Endothelial cell of umbilical vein (primary cell): ENCODE results near the gene TUBD1. TPM values are rescaled to one million over a fixed set of nuclear protein-coding genes. Genes with fewer than 3 reads are reported as not detected.
A peak's percentile ranks its signal among the peaks of the same experiment; 100 is the strongest.

Experiments used
- BruUV-seq: library from RNA; stranded (reverse); fragments of 400-500 nt; replicated peaks from 2 replicates; lab custom pipeline; 2021; lab: Mats Ljungman, UMichigan
- CTCF ChIA-PET: fragments of 300-600, 350-600 bp; sonication (Branson Sonifier 250); formaldehyde crosslinking; loops from one replicate; lab custom pipeline; 2021; ENCODE audit warnings: antibody characterized with exemption, inconsistent platforms; lab: Charles Lee
- POLR2A ChIA-PET: fragments of 300-600, 350-600 bp; sonication (Branson Sonifier 250); formaldehyde crosslinking; loops from one replicate; lab custom pipeline; 2021; ENCODE audit warnings: antibody characterized with exemption, inconsistent platforms; lab: Charles Lee
- DNase-seq: peaks from one replicate; pipeline ENCODE4 v3.0.0-alpha.2; 2011; ENCODE audit warnings: low read depth, low spot score
- FAIRE-seq: peaks from 2 replicates; lab custom pipeline; 2011; peaks lifted over from hg19 to GRCh38; lab: Jason Lieb, UNC
- H2AFZ ChIP-seq: 2 replicates; pipeline ENCODE4 v1.6.0; 2012; ENCODE audit warnings: low read depth, low read length, control low read depth, inconsistent platforms
- H3K27ac ChIP-seq: 2 replicates; pipeline ENCODE4 v1.5.1; 2011; ENCODE audit warnings: low read depth, mild to moderate bottlenecking, control low read depth, low read length, moderate library complexity; ENCODE audit not compliant: insufficient read depth
- H3K27me3 ChIP-seq, 2 experiments: 2 replicates each; pipeline versions ENCODE4 v1.6.0 to v1.6.1; 2011; ENCODE audit warnings: low read length in 2 of 2, mixed read lengths in 1 of 2; ENCODE audit not compliant: control insufficient read depth in 2 of 2, insufficient read depth in 2 of 2
- H3K36me3 ChIP-seq, 2 experiments: 2 replicates in 1 of 2; 3 replicates in 1 of 2; pipeline ENCODE4 v1.5.1; 2011; ENCODE audit warnings: low read length in 2 of 2, mild to moderate bottlenecking in 1 of 2, moderate library complexity in 1 of 2; ENCODE audit not compliant: control insufficient read depth in 2 of 2, insufficient read depth in 2 of 2; ENCODE audit errors: extremely low read depth in 1 of 2
- H3K4me1 ChIP-seq: 3 replicates; pipeline ENCODE4 v1.5.1; 2011; ENCODE audit warnings: mild to moderate bottlenecking, low read length; ENCODE audit not compliant: control insufficient read depth, insufficient read depth; ENCODE audit errors: extremely low read depth
- H3K4me2 ChIP-seq: 2 replicates; pipeline ENCODE4 v1.6.1; 2011; ENCODE audit warnings: low read length, control low read depth, mixed read lengths; ENCODE audit not compliant: insufficient read depth
- H3K4me3 ChIP-seq, 3 experiments: fragments of 200-600 bp in 1 of 3; sonication (generic), shearing (Covaris generic) in 1 of 3; replicated peaks in 1 of 3; 2 replicates each; pipeline ENCODE4 v1.5.1; 2011 to 2016; ENCODE audit warnings: control low read depth in 3 of 3, low read length in 3 of 3, mild to moderate bottlenecking in 2 of 3, inconsistent platforms in 1 of 3, low read depth in 1 of 3, moderate library complexity in 1 of 3; ENCODE audit not compliant: insufficient read depth in 1 of 3
- H3K79me2 ChIP-seq: 2 replicates; pipeline ENCODE4 v1.6.0; 2012; ENCODE audit warnings: low read length, inconsistent platforms; ENCODE audit not compliant: control insufficient read depth, insufficient read depth
- H3K9ac ChIP-seq: replicated peaks from 2 replicates; pipeline ENCODE3; 2011; ENCODE audit warnings: low read length, control low read depth; ENCODE audit not compliant: insufficient read depth; ENCODE audit errors: extremely low read depth
- H3K9me1 ChIP-seq: replicated peaks from 3 replicates; pipeline ENCODE4 v1.6.0; 2011; ENCODE audit warnings: mild to moderate bottlenecking, low read length; ENCODE audit not compliant: control insufficient read depth, insufficient read depth; ENCODE audit errors: extremely low read depth
- H3K9me3 ChIP-seq: replicated peaks from 2 replicates; pipeline ENCODE4 v1.5.1; 2012; ENCODE audit warnings: low read length, inconsistent platforms; ENCODE audit not compliant: control insufficient read depth, insufficient read depth
- H4K20me1 ChIP-seq: replicated peaks from 2 replicates; pipeline ENCODE3; 2011; ENCODE audit warnings: mild to moderate bottlenecking, low read length; ENCODE audit not compliant: control insufficient read depth, insufficient read depth; ENCODE audit errors: extremely low read depth
- EZH2 ChIP-seq: IDR thresholded peaks from 2 replicates; pipeline ENCODE4 v1.6.1; 2012; ENCODE audit warnings: borderline replicate concordance, low read depth, mild to moderate bottlenecking, moderate library complexity, low read length, inconsistent platforms; ENCODE audit not compliant: severe bottlenecking
- FOS ChIP-seq: IDR thresholded peaks from 2 replicates; pipeline ENCODE4 v1.6.1; 2011; ENCODE audit warnings: mild to moderate bottlenecking, low read length, moderate library complexity, borderline replicate concordance; ENCODE audit not compliant: insufficient read depth
- GATA2 ChIP-seq: IDR thresholded peaks from 2 replicates; pipeline ENCODE4 v1.7.0; 2011; ENCODE audit warnings: low read depth, mild to moderate bottlenecking, moderate library complexity, mixed read lengths, low read length; ENCODE audit not compliant: insufficient read length, insufficient read depth
- JUN ChIP-seq: IDR thresholded peaks from 2 replicates; pipeline ENCODE4 v1.6.1; 2011; ENCODE audit warnings: borderline replicate concordance, low read depth; ENCODE audit not compliant: insufficient read length, insufficient read depth
- MYC ChIP-seq: IDR thresholded peaks from one replicate; pipeline ENCODE4 v1.6.1; 2011; ENCODE audit warnings: mild to moderate bottlenecking, low read depth, low read length
- POLR2A ChIP-seq: IDR thresholded peaks from 2 replicates; pipeline ENCODE4 v1.6.1; 2012; ENCODE audit warnings: low read depth, mild to moderate bottlenecking, control low read depth, low read length
- POLR2AphosphoS5 ChIP-seq: IDR thresholded peaks from 2 replicates; pipeline ENCODE4 v1.6.1; 2012; ENCODE audit warnings: low read depth, mild to moderate bottlenecking, control low read depth, low read length, moderate library complexity; ENCODE audit not compliant: insufficient read depth
- dilution Hi-C: fragments of 300-500 bp; cut with MboI; formaldehyde crosslinking; loops from one replicate; pipeline ENCODE4 v1.15.0; 2019; ENCODE audit warnings: low sequenced_read_pairs; ENCODE audit not compliant: extremely low pct_ligation_motif_present
- intact Hi-C: fragments of 100-400 bp; cut with micrococcal nuclease; formaldehyde crosslinking; loops from one replicate; pipeline ENCODE4 v1.10.0; 2022
- polyA plus RNA-seq, 4 experiments: library from polyadenylated mRNA; depleted of rRNA in 3 of 4; stranded (reverse) in 3 of 4; unstranded in 1 of 4; fragments of >200 nt; gene quantifications; 2 replicates each; pipeline versions ENCODE4 v1.2.1 to v1.2.3, GENCODE V29; 2011 to 2012; ENCODE audit warnings: missing spikeins in 1 of 4
- total RNA-seq: library from RNA; stranded (reverse); gene quantifications from 2 replicates; pipeline ENCODE4 v1.2.3, GENCODE V29; 2021
- TF ChIP-seq, protein P1 (sequence below): IDR thresholded peaks from 2 replicates; pipeline ENCODE4 v1.6.1; 2011; ENCODE audit not compliant: insufficient read depth, insufficient read length
- TF ChIP-seq, protein P2 (sequence below), 2 donors: IDR thresholded peaks; 1 replicate in 1 of 2; 2 replicates in 1 of 2; pipeline ENCODE4 v1.5.1; 2011; ENCODE audit warnings: low read length in 2 of 2, mild to moderate bottlenecking in 2 of 2, moderate library complexity in 2 of 2, control low read depth in 1 of 2, inconsistent platforms in 1 of 2, low read depth in 1 of 2; ENCODE audit not compliant: insufficient read depth in 1 of 2; ENCODE audit errors: extremely low read depth in 1 of 2

Gene TUBD1
- total and polyA plus RNA-seq, 2 donors (not counting 3 experiments of a cell fraction or from before 2014, with no cell fraction given), result 4.9 to 11.3 TPM

GRCh38 chr17:59828478-59828760 lies 64.3 kb downstream of the TUBD1 start:
- CTCF ChIA-PET, result interaction anchor here (0.6 to 4.9 kb wide), 7 partner anchors 8 to 75 kb away, joined by 3 to 31 read pairs (median 4); no protein-coding TSS in a partner anchor
- Histone ChIP-seq H2AFZ (no peak overlapping the region), H3K27me3 (no peaks in the 10 kb centered on the region), H3K4me2 (peak overlapping the region; percentile 37), H3K9me1 (no peaks in the 10 kb centered on the region), H3K9ac (peak overlapping the region; percentile 64), H3K4me1 (peaks cover 32% of the 10 kb centered on the region), H3K27ac (peak overlapping the region; percentile 97), H3K79me2 (peaks cover 8% of the 10 kb centered on the region), H3K4me3 (no peak overlapping the region), H4K20me1 (no peaks in the 10 kb centered on the region), H3K36me3 (no peaks in the 10 kb centered on the region), H3K9me3 (no peaks in the 10 kb centered on the region)
- no TSS peak for BruUV-seq
- intact Hi-C loops, result no loop called here
- FAIRE-seq (no peak), DNase-seq (no peak)
- TF ChIP-seq MYC (no peak), FOS (no peak), EZH2 (no peak), GATA2 (no peak), POLR2AphosphoS5 (no peak), JUN (no peak), POLR2A (no peak)
- TF ChIP-seq, protein P1, sequence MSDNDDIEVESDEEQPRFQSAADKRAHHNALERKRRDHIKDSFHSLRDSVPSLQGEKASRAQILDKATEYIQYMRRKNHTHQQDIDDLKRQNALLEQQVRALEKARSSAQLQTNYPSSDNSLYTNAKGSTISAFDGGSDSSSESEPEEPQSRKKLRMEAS, result no peak
- TF ChIP-seq, protein P2, sequence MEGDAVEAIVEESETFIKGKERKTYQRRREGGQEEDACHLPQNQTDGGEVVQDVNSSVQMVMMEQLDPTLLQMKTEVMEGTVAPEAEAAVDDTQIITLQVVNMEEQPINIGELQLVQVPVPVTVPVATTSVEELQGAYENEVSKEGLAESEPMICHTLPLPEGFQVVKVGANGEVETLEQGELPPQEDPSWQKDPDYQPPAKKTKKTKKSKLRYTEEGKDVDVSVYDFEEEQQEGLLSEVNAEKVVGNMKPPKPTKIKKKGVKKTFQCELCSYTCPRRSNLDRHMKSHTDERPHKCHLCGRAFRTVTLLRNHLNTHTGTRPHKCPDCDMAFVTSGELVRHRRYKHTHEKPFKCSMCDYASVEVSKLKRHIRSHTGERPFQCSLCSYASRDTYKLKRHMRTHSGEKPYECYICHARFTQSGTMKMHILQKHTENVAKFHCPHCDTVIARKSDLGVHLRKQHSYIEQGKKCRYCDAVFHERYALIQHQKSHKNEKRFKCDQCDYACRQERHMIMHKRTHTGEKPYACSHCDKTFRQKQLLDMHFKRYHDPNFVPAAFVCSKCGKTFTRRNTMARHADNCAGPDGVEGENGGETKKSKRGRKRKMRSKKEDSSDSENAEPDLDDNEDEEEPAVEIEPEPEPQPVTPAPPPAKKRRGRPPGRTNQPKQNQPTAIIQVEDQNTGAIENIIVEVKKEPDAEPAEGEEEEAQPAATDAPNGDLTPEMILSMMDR (IDR thresholded peaks at IDR 0.05; ENCODE audit: extremely low read depth in 1 of 2, insufficient read depth in 1 of 2, low read depth in 1 of 2, low read length in 2 of 2), result no peak
- POLR2A ChIA-PET, result interaction anchor here (0.7 to 1.4 kb wide), 3 partner anchors 9 to 68 kb away, joined by 3 to 12 read pairs (median 4); no protein-coding TSS in a partner anchor
- dilution Hi-C loops, result no loop called here
